ENCODE results near the gene CAPRIN1.
"Not testable (repeated sequence)": the region's sequence is repeated elsewhere in the genome, so short reads cannot be mapped to it uniquely, and the experiment has no call there.

DNA sequence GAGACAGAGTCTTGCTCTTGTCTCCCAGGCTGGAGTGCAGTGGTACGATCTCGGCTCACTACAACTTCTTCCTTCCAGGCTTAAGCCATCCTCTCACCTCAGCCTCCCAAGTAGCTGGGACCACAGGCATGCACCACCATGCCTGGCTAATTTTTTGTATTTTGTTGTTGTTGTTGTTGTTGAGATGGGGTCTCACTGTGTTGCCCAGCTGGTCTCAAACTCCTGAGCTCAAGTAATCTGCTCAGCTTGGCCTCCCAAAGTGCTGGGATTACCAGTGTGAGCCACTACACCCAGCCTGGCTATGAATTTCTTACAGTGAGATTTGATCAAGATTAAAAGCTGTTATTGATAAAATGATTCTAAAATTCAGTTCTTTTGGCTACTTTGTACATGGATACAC, 43.4 kb downstream of the CAPRIN1 start:
- TF ChIP-seq EZH2 (IDR thresholded peaks at IDR 0.05; ENCODE audit: insufficient read depth, poor library complexity, severe bottlenecking); EZH2phosphoT487 (IDR thresholded peaks at IDR 0.05; ENCODE audit: insufficient read depth, low read depth): not testable (repeated sequence)
